ENCODE measurements around the gene ZC3H14.
A peak's percentile ranks its signal among the peaks of the same experiment; 100 is the strongest.

The ZC3H14 gene

DNA sequence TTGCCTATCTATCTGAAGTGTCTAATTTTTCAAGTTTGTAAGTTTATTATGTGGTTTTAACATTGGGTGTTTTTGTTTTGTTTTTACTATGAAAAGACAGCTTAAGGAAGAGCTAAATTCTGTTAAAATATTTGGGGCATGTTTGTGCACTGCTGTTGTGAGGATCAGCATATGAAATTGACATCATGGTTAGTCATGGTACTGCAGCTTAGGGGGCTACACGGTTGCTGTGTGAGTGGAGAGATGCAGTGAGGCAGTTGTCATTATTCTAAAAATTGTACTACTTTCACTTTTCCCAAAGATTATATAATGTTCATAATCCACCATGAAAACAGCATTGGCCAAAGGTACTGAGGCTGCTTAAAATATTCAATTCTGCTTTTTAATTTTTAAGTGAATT lies 49.0 kb downstream of the ZC3H14 start:
- peaks cover 0 to 53% (median 0%) of the 10 kb centered on the region in 11 experiments; a peak in 8 of 22 replicates for H3K27me3 ChIP-seq
- no peak overlapping the region for H3K9ac ChIP-seq
- peaks cover 10 to 15% (median 14%) of the 10 kb centered on the region in 10 experiments for H3K4me1 ChIP-seq
- H3K4me3 ChIP-seq, result no peak overlapping the region
- H3K4me2 ChIP-seq, result no peak overlapping the region
- TF ChIP-seq Cebpa-rat (IDR thresholded peaks at IDR 0.05), result no peak
- peaks cover 9 to 92% (median 40%) of the 10 kb centered on the region in 11 experiments; a peak in 17 of 22 replicates for H4K20me1 ChIP-seq
- peaks cover 52 to 98% (median 77%) of the 10 kb centered on the region in 11 experiments for H3K36me3 ChIP-seq
- H3K27ac ChIP-seq, result no peak overlapping the region
- H3K9me3 ChIP-seq (replicated peaks in 1 of 11), result no peaks in the 10 kb centered on the region

DNA sequence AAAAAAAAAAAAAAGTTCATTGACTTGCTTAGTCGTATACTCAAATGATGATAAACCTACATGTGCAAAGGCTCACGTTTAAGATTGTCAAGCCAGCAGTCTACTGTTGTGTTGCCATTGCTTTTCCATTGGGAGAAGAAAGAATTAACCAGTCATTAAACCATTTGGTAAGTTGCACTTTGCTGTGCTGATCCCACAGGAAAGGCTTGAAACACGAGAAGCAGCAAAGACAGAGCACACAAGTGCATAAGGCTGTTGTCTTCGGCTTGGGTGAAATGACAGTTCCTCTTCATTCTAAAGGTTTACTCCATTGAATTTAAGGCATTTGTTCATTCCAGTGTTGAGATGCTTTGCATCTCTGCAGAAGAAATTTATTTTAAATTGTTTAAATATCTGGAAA lies 50.1 kb downstream of the ZC3H14 start:
- no peak overlapping the region for H3K27ac ChIP-seq
- no peak overlapping the region for H3K9ac ChIP-seq
- TF ChIP-seq Cebpa-rat (IDR thresholded peaks at IDR 0.05), result no peak
- peaks cover 0 to 53% (median 0%) of the 10 kb centered on the region in 11 experiments; a peak in 8 of 22 replicates for H3K27me3 ChIP-seq
- H3K4me2 ChIP-seq, result peak overlapping the region; percentile 19 to 68 (median 48); a peak in 20 of 22 replicates
- H3K36me3 ChIP-seq, result peaks cover 41 to 94% (median 73%) of the 10 kb centered on the region in 11 experiments
- H4K20me1 ChIP-seq, result peaks cover 9 to 81% (median 40%) of the 10 kb centered on the region in 11 experiments; a peak in 17 of 22 replicates
- H3K4me1 ChIP-seq, result peaks cover 10 to 15% (median 14%) of the 10 kb centered on the region in 10 experiments
- no peaks in the 10 kb centered on the region for H3K9me3 ChIP-seq (replicated peaks in 1 of 11)
- no peak overlapping the region for H3K4me3 ChIP-seq

DNA sequence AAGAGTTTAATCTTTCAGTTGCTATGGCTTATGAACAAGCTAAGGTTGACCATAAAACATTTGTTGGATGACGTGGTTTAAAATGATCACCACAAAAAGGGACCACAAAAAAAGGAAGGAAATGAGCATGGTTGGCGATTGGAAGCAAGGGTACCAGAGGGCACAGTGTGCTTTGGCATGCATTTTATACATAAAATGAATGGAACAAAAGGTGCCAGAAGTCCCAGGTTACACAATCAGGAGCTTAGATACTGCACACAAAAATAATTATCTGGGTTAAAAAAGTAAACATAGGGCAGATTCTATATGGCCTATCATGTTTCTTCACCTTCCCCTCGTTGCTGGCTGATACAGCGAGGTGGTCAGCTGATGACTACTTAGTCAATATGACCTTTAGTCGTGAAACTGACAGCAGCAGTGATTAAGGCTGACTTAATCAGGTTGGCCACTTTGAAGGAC lies 50.7 kb downstream of the ZC3H14 start:
- no peak overlapping the region for H3K27ac ChIP-seq
- H3K4me1 ChIP-seq, result peaks cover 10 to 15% (median 14%) of the 10 kb centered on the region in 10 experiments
- peaks cover 9 to 75% (median 35%) of the 10 kb centered on the region in 11 experiments; a peak in 17 of 22 replicates for H4K20me1 ChIP-seq
- TF ChIP-seq Cebpa-rat (IDR thresholded peaks at IDR 0.05), result no peak
- no peaks in the 10 kb centered on the region for H3K9me3 ChIP-seq (replicated peaks in 1 of 11)
- H3K9ac ChIP-seq, result no peak overlapping the region
- peak overlapping the region; percentile 13 to 68 (median 44); a peak in 19 of 22 replicates for H3K4me2 ChIP-seq
- H3K4me3 ChIP-seq, result no peak overlapping the region
- H3K27me3 ChIP-seq, result peaks cover 0 to 56% (median 0%) of the 10 kb centered on the region in 11 experiments; a peak in 8 of 22 replicates
- peaks cover 35 to 88% (median 67%) of the 10 kb centered on the region in 11 experiments for H3K36me3 ChIP-seq

DNA sequence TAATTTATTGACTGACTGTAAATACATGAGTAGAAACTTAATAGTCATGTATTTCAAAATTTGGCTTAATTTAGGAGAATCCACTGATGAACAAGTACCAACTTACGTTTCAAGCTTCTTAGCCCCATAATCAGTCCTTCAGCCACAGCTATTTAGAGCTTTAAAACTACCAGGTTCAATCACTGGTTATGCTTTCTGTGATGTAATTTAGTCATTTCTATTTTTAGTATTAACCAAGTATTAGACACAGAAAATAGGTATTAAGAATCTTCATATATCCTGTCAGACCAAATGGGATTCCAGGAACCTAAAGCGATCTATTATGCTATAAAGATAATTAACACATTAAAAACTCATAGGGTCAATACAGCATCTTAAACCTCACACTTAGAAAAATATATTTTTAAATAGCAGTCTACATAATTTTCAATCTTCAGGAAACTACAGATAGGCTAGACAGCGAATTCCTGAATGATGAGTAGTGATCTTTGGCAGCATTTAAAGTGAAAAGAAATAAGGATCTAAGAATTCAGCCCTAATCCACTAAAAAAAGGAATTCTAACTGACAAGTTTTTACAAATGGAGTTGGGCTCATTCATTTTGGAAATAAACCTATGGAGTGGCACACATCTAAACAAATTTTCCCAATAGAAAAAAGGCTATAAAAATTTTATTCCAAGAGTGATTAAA lies 51.5 kb downstream of the ZC3H14 start:
- peaks cover 10 to 15% (median 14%) of the 10 kb centered on the region in 10 experiments for H3K4me1 ChIP-seq
- no peak overlapping the region for H3K27ac ChIP-seq
- peaks cover 9 to 73% (median 33%) of the 10 kb centered on the region in 11 experiments; a peak in 17 of 22 replicates for H4K20me1 ChIP-seq
- no peak overlapping the region for H3K4me3 ChIP-seq
- peaks cover 0 to 56% (median 0%) of the 10 kb centered on the region in 11 experiments; a peak in 8 of 22 replicates for H3K27me3 ChIP-seq
- peaks cover 27 to 80% (median 59%) of the 10 kb centered on the region in 11 experiments for H3K36me3 ChIP-seq
- no peak overlapping the region for H3K9ac ChIP-seq
- no peak for TF ChIP-seq Cebpa-rat (IDR thresholded peaks at IDR 0.05)
- no peak overlapping the region for H3K4me2 ChIP-seq
- no peaks in the 10 kb centered on the region for H3K9me3 ChIP-seq (replicated peaks in 1 of 11)

DNA sequence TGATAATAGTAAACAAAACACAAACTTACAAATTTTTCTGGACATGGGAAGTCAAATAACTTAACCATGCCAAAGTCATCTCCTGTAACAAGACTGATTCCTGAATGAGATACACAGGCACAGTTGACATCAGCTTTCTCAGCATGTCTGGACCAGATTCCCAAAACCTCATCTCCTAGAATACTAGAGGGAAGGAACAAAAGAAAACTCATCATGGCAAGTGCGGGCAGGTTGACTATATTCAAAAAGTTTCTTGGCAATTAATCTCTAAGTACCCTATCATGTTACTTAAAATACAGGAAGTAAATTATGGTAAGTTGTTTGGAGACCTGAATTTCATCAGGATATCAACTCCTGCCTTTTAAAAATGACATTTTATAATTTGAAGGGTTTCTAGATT lies 53.9 kb downstream of the ZC3H14 start:
- no peak overlapping the region for H3K27ac ChIP-seq
- TF ChIP-seq Cebpa-rat (IDR thresholded peaks at IDR 0.05), result no peak
- H3K9me3 ChIP-seq (replicated peaks in 1 of 11), result no peaks in the 10 kb centered on the region
- H3K9ac ChIP-seq, result no peak overlapping the region
- H4K20me1 ChIP-seq, result peaks cover 5 to 56% (median 19%) of the 10 kb centered on the region in 11 experiments; a peak in 17 of 22 replicates
- H3K4me2 ChIP-seq, result no peak overlapping the region
- peaks cover 0 to 36% (median 0%) of the 10 kb centered on the region in 11 experiments; a peak in 8 of 22 replicates for H3K27me3 ChIP-seq
- no peak overlapping the region for H3K4me3 ChIP-seq
- peaks cover 10 to 15% (median 14%) of the 10 kb centered on the region in 10 experiments for H3K4me1 ChIP-seq
- H3K36me3 ChIP-seq, result peaks cover 6 to 57% (median 36%) of the 10 kb centered on the region in 11 experiments; a peak in 20 of 22 replicates

DNA sequence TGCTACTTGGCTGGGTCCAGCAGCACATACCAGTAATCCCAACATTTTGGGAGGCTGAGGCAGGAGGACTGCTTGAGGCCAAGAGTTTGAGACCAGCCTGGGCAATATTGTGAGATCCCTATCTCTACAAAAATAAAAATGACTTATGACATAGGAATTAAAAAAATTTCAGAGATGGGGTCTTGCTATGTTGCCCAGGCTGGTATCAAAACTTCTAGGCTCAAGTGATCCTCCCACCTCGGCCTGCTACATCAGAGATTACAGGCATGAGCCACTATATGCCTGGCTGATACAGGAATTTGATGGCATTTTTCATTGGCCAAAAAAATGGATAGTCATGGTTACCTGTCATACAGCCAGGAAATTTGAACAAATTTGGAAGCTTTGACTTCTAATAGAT lies 54.6 kb downstream of the ZC3H14 start:
- no peak overlapping the region for H3K27ac ChIP-seq
- H3K9ac ChIP-seq, result no peak overlapping the region
- peaks cover 10 to 15% (median 14%) of the 10 kb centered on the region in 10 experiments for H3K4me1 ChIP-seq
- H3K9me3 ChIP-seq (replicated peaks in 1 of 11), result no peaks in the 10 kb centered on the region
- H4K20me1 ChIP-seq, result peaks cover 0 to 48% (median 14%) of the 10 kb centered on the region in 11 experiments; a peak in 17 of 22 replicates
- H3K4me3 ChIP-seq, result no peak overlapping the region
- TF ChIP-seq Cebpa-rat (IDR thresholded peaks at IDR 0.05), result no peak
- H3K27me3 ChIP-seq, result peaks cover 0 to 30% (median 0%) of the 10 kb centered on the region in 11 experiments; a peak in 6 of 22 replicates
- H3K4me2 ChIP-seq, result no peak overlapping the region
- H3K36me3 ChIP-seq, result peaks cover 0 to 49% (median 29%) of the 10 kb centered on the region in 11 experiments; a peak in 18 of 22 replicates

DNA sequence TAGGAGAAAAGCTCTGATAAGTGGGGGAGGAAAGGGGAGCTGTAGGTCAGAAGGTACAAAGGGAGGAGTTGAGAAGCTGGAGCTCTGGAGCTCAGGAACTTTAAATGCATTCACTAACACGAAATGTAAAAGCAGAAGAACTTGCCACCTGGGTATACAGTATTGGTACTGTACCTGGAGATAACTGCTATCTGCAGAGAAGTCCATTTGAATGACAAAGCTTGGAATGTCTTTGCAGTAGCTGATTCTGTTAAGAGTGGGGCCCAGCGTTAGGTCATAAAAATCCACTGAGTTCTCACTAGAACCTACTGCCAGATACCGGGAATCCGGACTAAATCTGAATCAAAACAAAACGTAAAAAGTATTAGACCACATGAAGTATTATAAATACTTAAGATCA lies 55.6 kb downstream of the ZC3H14 start:
- H3K27me3 ChIP-seq, result peaks cover 0 to 29% (median 0%) of the 10 kb centered on the region in 11 experiments; a peak in 6 of 22 replicates
- H3K27ac ChIP-seq, result no peak overlapping the region
- H3K4me3 ChIP-seq, result no peak overlapping the region
- H3K9me3 ChIP-seq (replicated peaks in 1 of 11), result no peaks in the 10 kb centered on the region
- no peak overlapping the region for H3K4me2 ChIP-seq
- peaks cover 0 to 42% (median 22%) of the 10 kb centered on the region in 11 experiments; a peak in 16 of 22 replicates for H3K36me3 ChIP-seq
- H4K20me1 ChIP-seq, result peaks cover 0 to 40% (median 7%) of the 10 kb centered on the region in 11 experiments; a peak in 14 of 22 replicates
- H3K9ac ChIP-seq, result no peak overlapping the region
- peaks cover 4 to 7% (median 5%) of the 10 kb centered on the region in 10 experiments for H3K4me1 ChIP-seq
- no peak for TF ChIP-seq Cebpa-rat (IDR thresholded peaks at IDR 0.05)

DNA sequence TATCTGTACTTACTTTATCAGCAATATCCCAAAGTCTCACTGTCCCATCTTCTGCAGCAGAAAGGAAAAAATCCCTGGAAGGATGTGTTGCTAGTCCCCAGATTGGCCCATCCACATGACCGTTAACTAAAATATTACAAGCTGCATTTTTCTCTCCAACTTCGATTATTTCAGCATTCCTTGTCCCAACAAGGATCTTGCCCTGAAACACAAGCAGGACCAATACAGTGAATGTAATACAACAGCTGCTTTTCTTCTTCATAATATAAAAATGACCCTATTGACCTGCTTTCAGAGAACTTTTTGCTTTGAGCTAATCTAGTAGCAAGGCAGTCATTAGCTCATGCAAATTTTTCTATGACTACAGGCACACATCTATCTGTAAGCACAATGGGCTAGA lies 58.3 kb downstream of the ZC3H14 start:
- Histone ChIP-seq H4K20me1 (peaks cover 0 to 16% (median 0%) of the 10 kb centered on the region in 11 experiments; a peak in 1 of 22 replicates), H3K9ac (no peak overlapping the region), H3K4me3 (no peak overlapping the region), H3K36me3 (peaks cover 0 to 16% (median 7%) of the 10 kb centered on the region in 11 experiments; a peak in 12 of 22 replicates), H3K27me3 (peaks cover 0 to 6% (median 0%) of the 10 kb centered on the region in 11 experiments; a peak in 3 of 22 replicates), H3K9me3 (replicated peaks in 1 of 11) (no peaks in the 10 kb centered on the region), H3K4me1 (no peaks in the 10 kb centered on the region), H3K4me2 (no peak overlapping the region), H3K27ac (no peak overlapping the region)
- TF ChIP-seq Cebpa-rat (IDR thresholded peaks at IDR 0.05), result no peak

DNA sequence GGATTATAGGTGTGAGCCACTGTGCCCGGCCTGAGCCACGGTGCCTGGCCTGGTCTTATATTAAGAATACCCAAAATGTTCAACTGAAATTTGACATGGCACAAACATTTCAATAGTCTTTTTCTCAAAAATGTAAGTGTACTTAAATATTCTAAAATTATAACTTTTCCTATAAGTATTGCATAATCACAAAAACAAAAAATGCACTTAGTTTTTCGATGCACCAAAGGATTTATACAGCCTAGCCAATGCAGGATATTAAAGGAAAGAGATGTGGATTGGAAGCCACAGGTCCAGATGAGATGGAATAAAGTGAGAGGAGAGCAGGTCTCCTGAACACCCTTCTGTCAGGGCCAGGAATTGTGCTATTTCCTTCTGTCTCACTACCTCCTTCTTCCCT lies 62.8 kb downstream of the ZC3H14 start:
- peak in 4 of 11 experiments; percentile 12 to 65 (median 27); a peak in 1 of 22 replicates for TF ChIP-seq Cebpa-rat (IDR thresholded peaks at IDR 0.05)
- Histone ChIP-seq H3K36me3 (no peaks in the 10 kb centered on the region; a peak in 2 of 22 replicates), H3K4me2 (no peak overlapping the region), H3K4me3 (no peak overlapping the region), H3K4me1 (no peaks in the 10 kb centered on the region), H3K9me3 (replicated peaks in 1 of 11) (no peaks in the 10 kb centered on the region), H3K27ac (no peak overlapping the region), H3K9ac (no peak overlapping the region), H3K27me3 (no peaks in the 10 kb centered on the region), H4K20me1 (no peaks in the 10 kb centered on the region)
